GM21576 (cell line): ENCODE results near the gene DGAT2.

Source experiments
- ATAC-seq: cut with Tn5 transposase; IDR thresholded peaks from one replicate; pipeline ENCODE4 v1.9.1; 2021; ENCODE audit warnings: mild to moderate bottlenecking, moderate library complexity; ENCODE audit not compliant: unreplicated experiment

The DGAT2 gene

GRCh38 chr11:75821202-75821601 lies 52.6 kb downstream of the DGAT2 start:
- no peak for ATAC-seq

GRCh38 chr11:75822541-75822940 lies 54.0 kb downstream of the DGAT2 start:
- ATAC-seq, result no peak

GRCh38 chr11:75823415-75823814 lies 54.8 kb downstream of the DGAT2 start:
- ATAC-seq, result no peak

- no peak for ATAC-seq
Observed at GRCh38 chr11:75823946-75824345, 55.4 kb downstream of the DGAT2 start.

- no peak for ATAC-seq
Observed at GRCh38 chr11:75826461-75827230, 58.1 kb downstream of the DGAT2 start.

- no peak for ATAC-seq
Observed at GRCh38 chr11:75827562-75827961, 59.0 kb downstream of the DGAT2 start.

GRCh38 chr11:75831915-75832502 lies 63.4 kb downstream of the DGAT2 start:
- ATAC-seq, result no peak

GRCh38 chr11:75834728-75835127 lies 66.2 kb downstream of the DGAT2 start:
- ATAC-seq, result no peak

- no peak for ATAC-seq
Observed at GRCh38 chr11:75836417-75836816, 67.8 kb downstream of the DGAT2 start.

GRCh38 chr11:75839851-75840250 lies 71.3 kb downstream of the DGAT2 start:
- no peak for ATAC-seq

- no peak for ATAC-seq
Observed at GRCh38 chr11:75840522-75840921, 71.9 kb downstream of the DGAT2 start.

GRCh38 chr11:75841739-75842138 lies 73.2 kb downstream of the DGAT2 start:
- ATAC-seq, result no peak

GRCh38 chr11:75845324-75845723 lies 76.7 kb downstream of the DGAT2 start:
- ATAC-seq, result no peak

- ATAC-seq, result no peak
Observed at GRCh38 chr11:75849894-75850293, 81.3 kb downstream of the DGAT2 start.

- ATAC-seq, result no peak
Observed at GRCh38 chr11:75850787-75851186, 82.2 kb downstream of the DGAT2 start.
